IPS DF 4.7 (cell line): ENCODE results near the gene CTBP2.

Experiments used
- DNase-seq: peaks from one replicate; pipeline ENCODE4 v3.0.0-alpha.2; 2013; ENCODE audit warnings: low spot score; ENCODE audit errors: extremely low read depth

CTBP2 gene

GRCh38 chr10:125125951-125126735 lies 34.2 kb downstream of the CTBP2 start:
- no peak for DNase-seq

GRCh38 chr10:125124907-125125306 lies 35.5 kb downstream of the CTBP2 start:
- no peak for DNase-seq

- DNase-seq = no peak
Measured at GRCh38 chr10:125124115-125124487, 36.3 kb downstream of the CTBP2 start.

- no peak for DNase-seq
Measured at GRCh38 chr10:125123476-125124114, 36.8 kb downstream of the CTBP2 start.

- no peak for DNase-seq
Measured at GRCh38 chr10:125122566-125122965, 37.8 kb downstream of the CTBP2 start.

GRCh38 chr10:125121003-125121402 lies 39.4 kb downstream of the CTBP2 start:
- DNase-seq = no peak

GRCh38 chr10:125120053-125120710 lies 40.2 kb downstream of the CTBP2 start:
- no peak for DNase-seq

- no peak for DNase-seq
Measured at GRCh38 chr10:125118701-125119100, 41.7 kb downstream of the CTBP2 start.

GRCh38 chr10:125118011-125118611 lies 42.3 kb downstream of the CTBP2 start:
- DNase-seq = no peak

GRCh38 chr10:125116652-125117310 lies 43.6 kb downstream of the CTBP2 start:
- no peak for DNase-seq

GRCh38 chr10:125116041-125116649 lies 44.2 kb downstream of the CTBP2 start:
- DNase-seq = no peak

- DNase-seq = no peak
Measured at GRCh38 chr10:125115409-125115808, 45.0 kb downstream of the CTBP2 start.

GRCh38 chr10:125114761-125115391 lies 45.5 kb downstream of the CTBP2 start:
- no peak for DNase-seq

GRCh38 chr10:125113691-125114371 lies 46.5 kb downstream of the CTBP2 start:
- no peak for DNase-seq

GRCh38 chr10:125112697-125113494 lies 47.5 kb downstream of the CTBP2 start:
- DNase-seq = no peak

- no peak for DNase-seq
Measured at GRCh38 chr10:125111118-125111727, 49.1 kb downstream of the CTBP2 start.

GRCh38 chr10:125107965-125108580 lies 52.3 kb downstream of the CTBP2 start:
- DNase-seq = no peak

GRCh38 chr10:125107166-125107949 lies 53.0 kb downstream of the CTBP2 start:
- DNase-seq = no peak
